Upper lobe of left lung (tissue), 4 donors: ENCODE measurements around the gene NAGA.

Experiments used
- POLR2A ChIP-seq, 4 donors: fragments of 450-650 bp; IDR thresholded peaks; one replicate each; pipeline ENCODE4 v1.5.1; 2016 to 2017; ENCODE audit warnings: antibody characterized with exemption in 4 of 4, mild to moderate bottlenecking in 2 of 4
- POLR2AphosphoS5 ChIP-seq, 2 donors: sonication (generic); formaldehyde crosslinking; IDR thresholded peaks; one replicate each; pipeline ENCODE4 v1.5.1; 2017; ENCODE audit warnings: antibody characterized with exemption in 2 of 2
- TF ChIP-seq, protein P1 (sequence below), 6 experiments: fragments of 450-650 bp in 4 of 6; fragments of 200-600 bp in 2 of 6; sonication (generic) in 2 of 6; IDR thresholded peaks; one replicate each; pipeline ENCODE4 v1.5.1; 2016 to 2019; ENCODE audit warnings: antibody characterized with exemption in 6 of 6

DNA sequence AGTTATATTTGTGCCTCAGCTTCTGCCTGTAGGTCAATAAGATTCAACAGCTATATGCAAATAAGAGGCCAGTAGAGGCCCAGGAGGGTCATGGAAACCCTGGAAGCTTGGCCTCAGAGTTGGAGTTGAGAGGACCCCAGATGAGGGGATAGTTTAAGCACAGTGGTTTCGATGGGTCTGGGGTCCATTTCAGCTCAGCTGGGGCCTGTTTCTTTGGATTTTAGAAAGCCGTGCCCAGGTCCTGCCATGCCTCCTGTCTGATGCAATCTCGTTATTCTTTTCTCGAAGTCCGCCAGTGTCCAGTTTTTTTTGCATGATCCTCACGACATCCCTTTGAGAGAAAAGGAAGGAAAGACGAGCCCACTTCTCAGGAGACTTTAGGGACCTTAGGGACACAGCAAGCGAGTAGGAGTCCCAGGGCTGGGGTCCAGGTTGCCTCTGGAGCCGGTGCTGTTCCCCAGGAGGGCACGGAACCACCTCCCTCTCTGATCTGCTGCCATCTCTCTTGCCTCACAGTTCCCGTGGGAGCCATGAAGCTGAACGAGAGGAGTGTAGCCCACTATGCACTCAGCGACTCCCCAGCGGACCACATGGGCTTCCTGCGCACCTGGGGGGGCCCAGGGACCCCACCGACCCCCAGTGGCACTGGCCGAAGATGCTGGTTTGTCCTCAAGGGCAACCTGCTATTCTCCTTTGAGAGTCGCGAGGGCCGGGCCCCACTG, 6.3 kb upstream of the NAGA start:
- TF ChIP-seq, protein P1, sequence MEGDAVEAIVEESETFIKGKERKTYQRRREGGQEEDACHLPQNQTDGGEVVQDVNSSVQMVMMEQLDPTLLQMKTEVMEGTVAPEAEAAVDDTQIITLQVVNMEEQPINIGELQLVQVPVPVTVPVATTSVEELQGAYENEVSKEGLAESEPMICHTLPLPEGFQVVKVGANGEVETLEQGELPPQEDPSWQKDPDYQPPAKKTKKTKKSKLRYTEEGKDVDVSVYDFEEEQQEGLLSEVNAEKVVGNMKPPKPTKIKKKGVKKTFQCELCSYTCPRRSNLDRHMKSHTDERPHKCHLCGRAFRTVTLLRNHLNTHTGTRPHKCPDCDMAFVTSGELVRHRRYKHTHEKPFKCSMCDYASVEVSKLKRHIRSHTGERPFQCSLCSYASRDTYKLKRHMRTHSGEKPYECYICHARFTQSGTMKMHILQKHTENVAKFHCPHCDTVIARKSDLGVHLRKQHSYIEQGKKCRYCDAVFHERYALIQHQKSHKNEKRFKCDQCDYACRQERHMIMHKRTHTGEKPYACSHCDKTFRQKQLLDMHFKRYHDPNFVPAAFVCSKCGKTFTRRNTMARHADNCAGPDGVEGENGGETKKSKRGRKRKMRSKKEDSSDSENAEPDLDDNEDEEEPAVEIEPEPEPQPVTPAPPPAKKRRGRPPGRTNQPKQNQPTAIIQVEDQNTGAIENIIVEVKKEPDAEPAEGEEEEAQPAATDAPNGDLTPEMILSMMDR (IDR thresholded peaks at IDR 0.05), result no peak
- TF ChIP-seq POLR2AphosphoS5 (IDR thresholded peaks at IDR 0.05) (no peak), POLR2A (IDR thresholded peaks at IDR 0.05) (no peak)
